Neural progenitor cell (in vitro differentiated cells): Measurements from ENCODE around the gene CRIM1.

Experiments used
- EZH2 ChIP-seq: fragments of 200-600 bp; sonication (generic); IDR thresholded peaks from 2 replicates; pipeline ENCODE4 v1.6.1; 2017; ENCODE audit warnings: antibody characterized with exemption, mild to moderate bottlenecking, moderate library complexity
- TF ChIP-seq, protein P1 (sequence below): fragments of 200-600 bp; sonication (generic); IDR thresholded peaks from 2 replicates; pipeline ENCODE4 v1.5.1; 2017; ENCODE audit warnings: antibody characterized with exemption, mild to moderate bottlenecking

DNA sequence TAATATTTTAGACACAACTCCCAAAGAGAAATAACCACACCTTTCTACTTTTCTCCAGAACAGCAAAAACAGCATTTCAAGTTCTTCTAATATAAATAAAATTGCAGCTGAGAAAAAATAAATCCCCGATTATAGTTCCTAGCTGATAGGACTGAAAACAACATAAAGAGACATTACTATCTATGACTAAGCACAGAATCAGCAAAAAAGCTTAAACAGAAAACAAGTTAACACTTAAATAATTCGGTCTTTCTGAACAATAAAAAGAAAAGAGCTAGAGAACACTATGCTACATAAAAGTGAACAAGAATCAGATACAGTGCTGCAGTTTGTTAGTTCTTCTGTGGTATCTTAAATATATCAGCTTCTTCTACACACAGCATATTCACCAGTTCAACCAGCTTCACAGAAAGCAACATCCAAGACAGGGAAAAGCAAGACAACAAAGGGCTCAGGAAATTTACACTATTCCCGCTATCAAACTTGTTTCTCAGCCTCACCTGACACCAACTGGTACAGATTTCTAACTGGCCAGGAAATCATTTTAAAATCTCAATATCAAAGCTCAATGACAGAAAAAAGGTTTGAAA lies 213.8 kb downstream of the CRIM1 start:
- TF ChIP-seq, protein P1, sequence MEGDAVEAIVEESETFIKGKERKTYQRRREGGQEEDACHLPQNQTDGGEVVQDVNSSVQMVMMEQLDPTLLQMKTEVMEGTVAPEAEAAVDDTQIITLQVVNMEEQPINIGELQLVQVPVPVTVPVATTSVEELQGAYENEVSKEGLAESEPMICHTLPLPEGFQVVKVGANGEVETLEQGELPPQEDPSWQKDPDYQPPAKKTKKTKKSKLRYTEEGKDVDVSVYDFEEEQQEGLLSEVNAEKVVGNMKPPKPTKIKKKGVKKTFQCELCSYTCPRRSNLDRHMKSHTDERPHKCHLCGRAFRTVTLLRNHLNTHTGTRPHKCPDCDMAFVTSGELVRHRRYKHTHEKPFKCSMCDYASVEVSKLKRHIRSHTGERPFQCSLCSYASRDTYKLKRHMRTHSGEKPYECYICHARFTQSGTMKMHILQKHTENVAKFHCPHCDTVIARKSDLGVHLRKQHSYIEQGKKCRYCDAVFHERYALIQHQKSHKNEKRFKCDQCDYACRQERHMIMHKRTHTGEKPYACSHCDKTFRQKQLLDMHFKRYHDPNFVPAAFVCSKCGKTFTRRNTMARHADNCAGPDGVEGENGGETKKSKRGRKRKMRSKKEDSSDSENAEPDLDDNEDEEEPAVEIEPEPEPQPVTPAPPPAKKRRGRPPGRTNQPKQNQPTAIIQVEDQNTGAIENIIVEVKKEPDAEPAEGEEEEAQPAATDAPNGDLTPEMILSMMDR, result no peak
- no peak for TF ChIP-seq EZH2
